Kidney epithelial cell (primary cell): ENCODE data around the gene APBA3. TPM values are rescaled to one million over a fixed set of nuclear protein-coding genes. Genes with fewer than 3 reads are reported as not detected.

Experiments
- DNase-seq: peaks from one replicate; pipeline ENCODE4 v3.0.0-alpha.2; 2010; ENCODE audit warnings: low read depth
- H3K27me3 ChIP-seq: 2 replicates; pipeline ENCODE4 v1.6.0; 2011; ENCODE audit warnings: low read length; ENCODE audit not compliant: control insufficient read depth, insufficient read depth
- H3K36me3 ChIP-seq: 2 replicates; pipeline ENCODE4 v1.5.1; 2011; ENCODE audit warnings: low read length; ENCODE audit not compliant: control insufficient read depth, insufficient read depth
- H3K4me3 ChIP-seq: 2 replicates; pipeline ENCODE4 v1.5.1; 2011; ENCODE audit warnings: low read depth, mild to moderate bottlenecking, control low read depth, low read length
- total RNA-seq: library from RNA; depleted of rRNA; stranded (reverse); fragments of >200 nt; gene quantifications from 2 replicates; pipeline ENCODE4 v1.2.3, GENCODE V29; 2015
- TF ChIP-seq, protein P1 (sequence below): IDR thresholded peaks from 2 replicates; pipeline ENCODE4 v1.5.1; 2011; ENCODE audit warnings: mild to moderate bottlenecking, moderate library complexity, low read length, control low read depth, inconsistent platforms; ENCODE audit not compliant: insufficient read depth, poor library complexity, severe bottlenecking

APBA3 gene
- total RNA-seq, 1 donor from 2014 or later = 39.7 TPM

DNA sequence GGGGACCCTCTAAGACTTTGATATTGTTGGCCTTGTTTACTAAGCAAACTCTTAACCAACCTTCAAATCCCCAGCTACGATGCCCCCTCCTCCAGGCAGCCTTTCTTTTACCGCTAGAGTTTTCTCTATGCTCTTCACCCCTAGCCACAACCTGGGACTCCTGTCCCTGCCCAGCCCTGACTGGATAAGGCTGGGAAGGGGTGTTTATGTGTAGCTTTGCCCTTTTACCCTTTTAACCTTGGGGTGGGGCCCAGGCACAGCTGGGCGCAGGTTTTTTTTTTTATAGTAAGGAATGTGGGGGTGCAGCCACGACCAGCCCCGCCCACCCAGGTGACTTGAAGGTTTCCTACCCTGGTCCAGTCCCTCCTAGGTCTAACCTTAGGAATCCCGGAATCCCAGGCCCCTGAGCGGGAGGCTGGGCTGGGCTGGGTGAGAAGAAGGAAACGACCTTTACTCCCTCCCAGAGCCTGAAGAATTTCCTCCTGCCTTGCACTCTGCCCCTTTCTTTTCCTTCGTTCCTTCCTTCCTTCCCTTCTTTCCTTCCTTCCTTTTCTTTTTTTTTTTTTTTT lies 41.1 kb downstream of the APBA3 start:
- H3K36me3 ChIP-seq = no peaks in the 10 kb centered on the region
- no peak overlapping the region for H3K4me3 ChIP-seq
- peaks cover 34% of the 10 kb centered on the region for H3K27me3 ChIP-seq
- DNase-seq = no peak
- TF ChIP-seq, protein P1, sequence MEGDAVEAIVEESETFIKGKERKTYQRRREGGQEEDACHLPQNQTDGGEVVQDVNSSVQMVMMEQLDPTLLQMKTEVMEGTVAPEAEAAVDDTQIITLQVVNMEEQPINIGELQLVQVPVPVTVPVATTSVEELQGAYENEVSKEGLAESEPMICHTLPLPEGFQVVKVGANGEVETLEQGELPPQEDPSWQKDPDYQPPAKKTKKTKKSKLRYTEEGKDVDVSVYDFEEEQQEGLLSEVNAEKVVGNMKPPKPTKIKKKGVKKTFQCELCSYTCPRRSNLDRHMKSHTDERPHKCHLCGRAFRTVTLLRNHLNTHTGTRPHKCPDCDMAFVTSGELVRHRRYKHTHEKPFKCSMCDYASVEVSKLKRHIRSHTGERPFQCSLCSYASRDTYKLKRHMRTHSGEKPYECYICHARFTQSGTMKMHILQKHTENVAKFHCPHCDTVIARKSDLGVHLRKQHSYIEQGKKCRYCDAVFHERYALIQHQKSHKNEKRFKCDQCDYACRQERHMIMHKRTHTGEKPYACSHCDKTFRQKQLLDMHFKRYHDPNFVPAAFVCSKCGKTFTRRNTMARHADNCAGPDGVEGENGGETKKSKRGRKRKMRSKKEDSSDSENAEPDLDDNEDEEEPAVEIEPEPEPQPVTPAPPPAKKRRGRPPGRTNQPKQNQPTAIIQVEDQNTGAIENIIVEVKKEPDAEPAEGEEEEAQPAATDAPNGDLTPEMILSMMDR = no peak

DNA sequence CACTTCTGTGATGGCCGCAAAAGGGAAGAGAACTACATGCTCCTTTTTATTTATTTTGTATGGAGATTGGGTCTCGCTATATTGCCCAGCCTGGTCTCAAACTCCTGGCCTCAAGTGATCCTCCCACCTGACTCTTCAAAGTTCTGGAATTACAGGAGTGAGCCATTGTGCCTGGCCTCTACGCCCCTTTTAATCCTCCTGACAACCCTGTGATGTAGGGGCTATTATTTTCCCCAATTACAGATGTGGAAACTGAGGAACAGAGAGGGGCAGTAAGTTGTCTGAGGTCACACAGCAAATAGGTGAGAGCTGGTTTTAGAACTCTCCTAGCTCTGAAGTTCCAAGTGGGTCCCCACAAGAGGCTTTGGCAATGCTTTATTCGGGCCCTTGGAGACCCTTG lies 41.6 kb downstream of the APBA3 start:
- Histone ChIP-seq H3K36me3 (no peaks in the 10 kb centered on the region), H3K27me3 (peaks cover 32% of the 10 kb centered on the region), H3K4me3 (no peak overlapping the region)
- DNase-seq = no peak
- TF ChIP-seq, protein P1 = no peak

GRCh38 chr19:3716147-3716668 lies 45.3 kb downstream of the APBA3 start:
- no peak for DNase-seq
- Histone ChIP-seq H3K27me3 (peaks cover 14% of the 10 kb centered on the region), H3K4me3 (no peak overlapping the region), H3K36me3 (no peaks in the 10 kb centered on the region)
- TF ChIP-seq, protein P1 = no peak

- Histone ChIP-seq H3K36me3 (no peaks in the 10 kb centered on the region), H3K27me3 (peaks cover 20% of the 10 kb centered on the region), H3K4me3 (no peak overlapping the region)
- DNase-seq = no peak
- TF ChIP-seq, protein P1 = no peak
These were observed 48.6 kb downstream of the APBA3 start for GRCh38 chr19:3712663-3713611.

- DNase-seq = no peak
- H3K4me3 ChIP-seq = no peak overlapping the region
- H3K36me3 ChIP-seq = no peaks in the 10 kb centered on the region
- peaks cover 23% of the 10 kb centered on the region for H3K27me3 ChIP-seq
- TF ChIP-seq, protein P1 = no peak
These were observed 51.2 kb downstream of the APBA3 start for GRCh38 chr19:3710265-3710812.
